ENCODE results near the gene SMYD4.

The SMYD4 gene

DNA sequence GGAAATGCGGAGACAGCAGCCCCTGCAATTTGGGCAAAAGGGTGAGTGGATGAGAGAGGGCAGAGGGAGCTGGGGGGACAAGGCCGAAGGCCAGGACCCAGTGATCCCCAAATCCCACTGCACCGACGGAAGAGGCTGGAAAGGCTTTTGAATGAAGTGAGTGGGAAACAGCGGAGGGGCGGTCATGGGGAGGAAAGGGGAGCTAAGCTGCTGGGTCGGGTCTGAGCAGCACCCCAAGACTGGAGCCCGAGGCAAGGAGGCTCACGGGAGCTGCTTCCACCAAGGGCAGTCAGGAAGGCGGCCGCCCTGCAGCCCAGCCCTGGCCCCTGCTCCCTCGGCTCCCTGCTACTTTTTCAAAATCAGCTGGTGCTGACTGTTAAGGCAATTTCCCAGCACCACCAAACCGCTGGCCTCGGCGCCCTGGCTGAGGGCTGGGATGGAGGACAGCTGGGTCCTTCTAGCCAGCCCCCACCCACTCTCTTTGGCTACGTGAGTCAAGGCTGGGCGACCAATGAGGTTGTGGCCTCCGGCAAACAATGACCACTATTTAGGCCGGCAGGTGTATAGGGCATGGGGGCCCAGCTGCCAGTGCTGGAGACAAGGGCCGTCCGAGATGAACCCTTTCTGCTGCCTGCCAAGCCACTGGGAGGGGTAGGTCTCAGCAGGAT lies 67.3 kb downstream of the SMYD4 start:
- peak overlapping the region; percentile 76 for H3K4me3 ChIP-seq (ENCODE audit: low read length)
- DNase-seq (ENCODE audit: low read depth): no peak
- no peak for TF ChIP-seq CTCF (conservative IDR thresholded peaks at IDR 0.05; ENCODE audit: low read depth, low read length)

DNA sequence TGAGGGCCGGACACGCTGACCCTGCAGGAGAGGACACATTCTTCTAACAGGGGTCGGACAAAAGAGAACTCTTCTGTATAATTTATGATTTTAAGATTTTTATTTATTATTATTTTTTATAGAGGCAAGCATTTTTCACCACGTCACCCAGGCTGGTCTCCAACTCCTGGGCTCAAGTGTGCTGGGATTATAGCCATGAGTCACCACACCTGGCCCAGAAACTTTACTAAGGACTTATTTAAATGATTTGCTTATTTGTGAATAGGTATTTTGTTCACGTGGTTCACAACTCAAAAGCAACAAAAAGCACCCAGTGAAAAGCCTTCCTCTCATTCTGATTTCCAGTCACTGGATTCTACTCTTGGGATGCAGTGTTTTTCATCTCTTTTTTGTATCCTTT lies 70.2 kb downstream of the SMYD4 start:
- peak; percentile 77 for DNase-seq (ENCODE audit: low read depth)
- no peak overlapping the region for H3K4me3 ChIP-seq (ENCODE audit: low read length)
- TF ChIP-seq CTCF (conservative IDR thresholded peaks at IDR 0.05; ENCODE audit: low read depth, low read length): no peak

DNA sequence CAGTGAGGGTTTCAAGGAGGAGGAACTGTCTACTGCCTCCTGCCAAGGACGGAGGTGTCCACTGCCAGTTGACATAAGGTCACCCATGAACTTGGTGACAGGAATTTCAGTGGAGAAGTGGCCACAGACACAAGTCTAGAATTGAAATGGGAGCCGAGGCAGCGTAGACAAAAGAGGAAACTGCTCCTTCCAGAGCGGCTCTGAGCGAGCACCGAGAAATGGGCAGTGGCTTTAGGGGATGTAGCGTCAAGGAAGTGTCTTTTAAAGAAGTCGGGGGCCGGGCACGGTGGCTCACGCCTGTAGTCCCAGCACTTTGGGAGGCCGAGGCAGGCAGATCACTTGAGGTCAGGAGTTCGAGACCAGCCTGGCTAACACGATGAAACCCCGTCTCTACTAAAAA lies 70.9 kb downstream of the SMYD4 start:
- H3K4me3 ChIP-seq (ENCODE audit: low read length): no peak overlapping the region
- no peak for TF ChIP-seq CTCF (conservative IDR thresholded peaks at IDR 0.05; ENCODE audit: low read depth, low read length)
- DNase-seq (ENCODE audit: low read depth): no peak

DNA sequence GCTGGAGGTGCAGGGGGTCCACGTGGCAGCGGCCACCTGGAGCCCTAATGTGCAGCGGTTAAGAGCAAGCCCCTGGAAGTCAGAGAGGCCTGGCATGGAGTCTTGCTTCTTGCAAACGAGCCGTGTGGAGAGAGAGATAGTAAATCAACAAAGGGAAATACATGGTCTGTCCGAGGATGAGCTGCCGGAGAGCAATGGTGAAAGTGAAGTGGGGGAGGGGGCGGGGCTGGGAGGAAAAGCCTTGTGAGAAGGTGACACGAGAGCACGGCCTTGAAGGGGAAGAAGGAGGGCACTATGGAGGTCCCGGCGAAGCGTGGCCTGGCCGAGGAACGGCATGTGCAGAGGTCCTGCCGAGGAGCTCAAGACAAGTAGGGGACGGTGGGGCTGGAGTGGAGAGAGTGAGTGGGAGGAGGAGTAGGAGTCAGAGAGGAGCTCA lies 73.9 kb downstream of the SMYD4 start:
- DNase-seq (ENCODE audit: low read depth): no peak
- TF ChIP-seq CTCF (conservative IDR thresholded peaks at IDR 0.05; ENCODE audit: low read depth, low read length): no peak
- H3K4me3 ChIP-seq (ENCODE audit: low read length): no peak overlapping the region

DNA sequence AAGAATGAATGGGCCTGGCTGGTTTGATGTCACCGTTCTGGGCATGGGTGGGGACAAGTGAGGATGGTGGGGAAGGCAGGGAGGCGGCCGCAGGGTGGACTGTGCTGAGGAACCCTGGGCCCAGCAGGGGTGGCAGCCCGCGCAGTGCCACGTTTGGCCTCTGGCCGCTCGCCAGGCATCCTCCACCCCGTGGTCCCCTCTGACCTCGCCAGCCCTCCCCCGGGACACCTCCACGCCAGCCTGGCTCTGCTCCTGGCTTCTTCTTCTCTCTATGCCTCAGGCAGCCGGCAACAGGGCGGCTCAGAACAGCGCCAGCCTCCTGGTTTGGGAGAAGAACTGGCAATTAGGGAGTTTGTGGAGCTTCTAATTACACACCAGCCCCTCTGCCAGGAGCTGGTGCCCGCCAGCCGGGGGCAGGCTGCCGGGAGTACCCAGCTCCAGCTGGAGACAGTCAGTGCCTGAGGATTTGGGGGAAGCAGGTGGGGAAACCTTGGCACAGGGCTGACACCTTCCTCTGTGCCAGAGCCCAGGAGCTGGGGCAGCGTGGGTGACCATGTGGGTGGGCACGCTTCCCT lies 74.4 kb downstream of the SMYD4 start:
- DNase-seq (ENCODE audit: low read depth): no peak
- no peak overlapping the region for H3K4me3 ChIP-seq (ENCODE audit: low read length)
- no peak for TF ChIP-seq CTCF (conservative IDR thresholded peaks at IDR 0.05; ENCODE audit: low read depth, low read length)

- no peak overlapping the region for H3K4me3 ChIP-seq (ENCODE audit: low read length)
- no peak for DNase-seq (ENCODE audit: low read depth)
These were observed 75.1 kb downstream of the SMYD4 start for GRCh38 chr17:1754430-1755112.

More at GRCh38 chr17:1754430-1755112, 75.1 kb downstream of the SMYD4 start:
- TF ChIP-seq CTCF (conservative IDR thresholded peaks at IDR 0.05; ENCODE audit: low read depth, low read length): no peak
